Prostate gland (tissue), 2 donors: ENCODE results near the gene FLG.
"Not testable (repeated sequence)": the region's sequence is repeated elsewhere in the genome, so short reads cannot be mapped to it uniquely, and the experiment has no call there.

Experiments used
- CTCF ChIP-seq, 4 experiments: fragments of 200-600 bp in 2 of 4; fragments of 450-650 bp in 2 of 4; sonication (generic) in 2 of 4; IDR thresholded peaks; 1 replicate in 3 of 4; 2 replicates in 1 of 4; pipeline ENCODE4 v1.5.1; 2016 to 2019; ENCODE audit warnings: antibody characterized with exemption in 4 of 4, mild to moderate bottlenecking in 2 of 4, moderate library complexity in 2 of 4
- POLR2A ChIP-seq: fragments of 450-650 bp; IDR thresholded peaks from one replicate; pipeline ENCODE4 v1.6.1; 2016; ENCODE audit warnings: antibody characterized with exemption, mild to moderate bottlenecking
- POLR2AphosphoS5 ChIP-seq: sonication (generic); formaldehyde crosslinking; IDR thresholded peaks from one replicate; pipeline ENCODE4 v1.6.1; 2017; ENCODE audit warnings: antibody characterized with exemption

DNA sequence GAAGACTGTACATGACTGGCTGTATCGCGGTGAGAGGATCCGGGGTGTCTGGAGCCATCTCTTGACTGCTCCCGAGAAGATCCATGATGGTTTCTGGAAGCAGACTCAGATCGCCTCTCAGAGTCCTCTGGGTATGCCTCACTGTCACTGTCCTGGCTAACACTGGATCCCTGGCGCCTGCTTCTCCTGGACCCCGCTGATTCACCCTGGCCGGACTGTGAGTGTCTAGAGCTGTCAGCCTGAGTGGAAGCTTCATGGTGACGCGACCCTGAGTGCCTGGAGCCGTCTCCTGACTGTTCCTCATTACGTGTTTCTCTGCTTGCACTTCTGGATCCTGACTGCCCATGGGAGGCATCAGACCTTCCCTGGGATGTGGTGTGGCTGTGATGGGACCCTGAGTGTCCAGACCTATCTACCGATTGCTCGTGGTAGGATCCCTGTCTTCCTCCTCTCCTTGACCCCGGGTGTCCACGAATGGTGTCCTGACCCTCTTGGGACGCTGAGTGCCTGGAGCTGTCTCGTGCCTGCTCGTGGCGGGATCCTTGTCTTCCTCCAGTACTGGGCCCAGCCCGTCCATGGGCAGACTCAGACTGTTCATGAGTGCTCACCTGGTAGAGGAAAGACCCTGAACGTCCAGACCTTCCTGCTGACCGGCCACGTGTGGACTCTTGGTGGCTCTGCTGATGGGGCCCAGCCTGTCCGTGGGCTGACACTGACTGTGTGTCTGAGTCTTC lies 21.7 kb downstream of the FLG start:
- not testable (repeated sequence) for TF ChIP-seq CTCF (IDR thresholded peaks at IDR 0.05); POLR2A; POLR2AphosphoS5
